ENCODE data around the gene SNX3.

Gene SNX3

DNA sequence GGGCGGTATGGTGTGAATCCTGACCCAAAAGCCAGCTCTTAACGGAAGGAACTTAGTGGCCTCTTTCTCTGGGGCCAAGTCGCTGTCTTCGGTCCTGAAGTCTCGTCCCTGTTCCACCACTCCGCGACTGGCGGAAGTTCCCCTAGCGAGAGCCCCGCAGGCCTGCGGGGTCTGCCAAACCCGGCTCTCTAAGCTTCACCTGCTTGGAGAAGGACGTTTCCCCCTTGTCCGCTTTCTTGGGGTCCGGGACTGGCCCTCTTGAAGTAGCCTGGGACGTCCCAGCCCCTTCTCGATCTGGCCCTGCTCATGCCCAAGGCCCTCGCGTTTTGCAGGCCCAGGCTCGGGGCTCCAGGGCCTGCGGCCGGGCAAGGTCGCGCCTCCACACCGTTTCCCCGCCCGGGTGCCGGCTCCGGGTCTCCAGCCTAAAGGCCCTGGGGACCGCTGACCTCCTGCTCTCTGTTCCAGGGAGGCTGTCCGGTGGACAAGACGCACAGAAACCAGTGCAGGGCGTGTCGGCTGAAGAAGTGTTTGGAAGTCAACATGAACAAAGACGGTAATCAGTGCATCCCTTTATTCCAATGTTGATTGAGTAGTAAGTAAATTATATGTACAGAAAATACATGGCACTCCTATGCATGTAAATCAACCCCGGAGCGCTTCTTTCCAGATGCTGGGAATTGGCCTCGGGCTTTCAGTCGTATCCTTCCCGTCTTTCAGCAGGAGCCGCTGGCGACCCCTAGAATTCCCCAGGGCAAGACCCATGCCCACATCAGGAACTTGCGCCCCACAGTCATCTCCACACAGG, 86.3 kb downstream of the SNX3 start:
- H3K27me3 Mint-ChIP-seq: peaks cover 52% of the 10 kb centered on the region
- H3K4me3 Mint-ChIP-seq: peak overlapping the region; percentile 30
- peaks cover 4% of the 10 kb centered on the region for H3K9me3 Mint-ChIP-seq (ENCODE audit: low read depth)
- H3K4me1 Mint-ChIP-seq (ENCODE audit: low read depth): peaks cover 24% of the 10 kb centered on the region
- H3K27ac Mint-ChIP-seq: no peak overlapping the region
- peaks cover 3% of the 10 kb centered on the region for H3K36me3 Mint-ChIP-seq

DNA sequence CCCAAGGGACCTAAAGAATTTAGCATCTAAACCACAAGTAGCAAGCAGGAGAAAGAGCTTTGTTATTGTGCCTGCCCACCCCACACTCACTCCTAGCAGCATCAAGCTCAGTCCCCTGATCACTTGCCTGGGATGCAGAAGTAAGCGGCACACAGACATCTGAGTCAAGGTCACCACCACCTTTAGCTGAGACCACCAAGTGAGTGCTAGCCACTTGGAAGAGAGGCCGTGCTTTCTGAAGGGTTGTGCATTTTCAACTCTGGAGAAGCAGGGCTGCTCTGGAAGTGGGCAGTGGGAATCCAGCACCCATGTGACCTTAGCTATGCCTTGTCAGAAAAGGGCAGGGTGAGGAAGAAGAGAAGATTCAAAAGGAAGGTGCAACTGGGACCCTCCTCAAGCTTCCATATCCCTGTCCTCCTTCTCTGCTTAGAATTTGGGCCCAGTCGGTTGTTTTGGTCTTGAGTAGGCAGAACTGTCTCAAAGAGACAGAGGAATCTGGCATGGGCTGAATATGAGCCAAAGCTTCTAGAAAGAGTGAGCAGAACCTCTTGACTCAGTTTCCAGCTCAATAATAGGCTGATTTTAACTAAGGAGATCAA, 88.8 kb downstream of the SNX3 start:
- Mint-ChIP-seq H3K36me3 (peaks cover 3% of the 10 kb centered on the region), H3K4me3 (no peak overlapping the region), H3K9me3 (ENCODE audit: low read depth) (peaks cover 4% of the 10 kb centered on the region), H3K27me3 (peaks cover 48% of the 10 kb centered on the region), H3K27ac (no peak overlapping the region), H3K4me1 (ENCODE audit: low read depth) (peaks cover 38% of the 10 kb centered on the region)

DNA sequence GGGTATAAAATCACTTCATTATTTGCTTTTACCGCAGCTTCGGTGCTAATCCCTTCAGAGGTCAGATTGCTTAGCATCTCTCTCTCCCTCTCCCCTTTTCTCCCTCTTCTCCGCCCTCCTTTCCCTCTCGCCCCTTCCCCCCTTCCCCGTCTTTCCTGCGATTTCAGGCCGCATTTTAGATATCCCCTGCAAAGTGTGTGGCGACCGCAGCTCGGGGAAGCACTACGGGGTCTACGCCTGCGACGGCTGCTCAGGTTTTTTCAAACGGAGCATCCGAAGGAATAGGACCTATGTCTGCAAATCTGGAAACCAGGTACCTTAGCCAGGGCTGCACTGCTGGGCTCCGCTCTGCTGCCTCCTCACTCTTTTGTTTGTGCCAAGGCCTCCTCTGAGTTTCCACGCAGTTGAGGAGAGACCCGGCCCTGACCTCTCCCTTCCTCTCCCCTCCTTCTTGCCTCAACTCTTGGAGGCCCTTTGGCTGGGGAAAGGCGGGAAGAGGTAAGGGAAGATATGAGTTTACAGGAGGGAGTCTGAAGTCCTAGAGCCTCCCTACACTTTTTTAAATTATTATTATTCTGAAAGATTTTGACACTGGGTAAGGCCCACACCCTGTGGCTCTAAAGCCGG, 89.4 kb downstream of the SNX3 start:
- peaks cover 47% of the 10 kb centered on the region for H3K27me3 Mint-ChIP-seq
- H3K27ac Mint-ChIP-seq: no peak overlapping the region
- H3K4me3 Mint-ChIP-seq: no peak overlapping the region
- peaks cover 3% of the 10 kb centered on the region for H3K36me3 Mint-ChIP-seq
- H3K9me3 Mint-ChIP-seq (ENCODE audit: low read depth): peaks cover 4% of the 10 kb centered on the region
- peaks cover 42% of the 10 kb centered on the region for H3K4me1 Mint-ChIP-seq (ENCODE audit: low read depth)

DNA sequence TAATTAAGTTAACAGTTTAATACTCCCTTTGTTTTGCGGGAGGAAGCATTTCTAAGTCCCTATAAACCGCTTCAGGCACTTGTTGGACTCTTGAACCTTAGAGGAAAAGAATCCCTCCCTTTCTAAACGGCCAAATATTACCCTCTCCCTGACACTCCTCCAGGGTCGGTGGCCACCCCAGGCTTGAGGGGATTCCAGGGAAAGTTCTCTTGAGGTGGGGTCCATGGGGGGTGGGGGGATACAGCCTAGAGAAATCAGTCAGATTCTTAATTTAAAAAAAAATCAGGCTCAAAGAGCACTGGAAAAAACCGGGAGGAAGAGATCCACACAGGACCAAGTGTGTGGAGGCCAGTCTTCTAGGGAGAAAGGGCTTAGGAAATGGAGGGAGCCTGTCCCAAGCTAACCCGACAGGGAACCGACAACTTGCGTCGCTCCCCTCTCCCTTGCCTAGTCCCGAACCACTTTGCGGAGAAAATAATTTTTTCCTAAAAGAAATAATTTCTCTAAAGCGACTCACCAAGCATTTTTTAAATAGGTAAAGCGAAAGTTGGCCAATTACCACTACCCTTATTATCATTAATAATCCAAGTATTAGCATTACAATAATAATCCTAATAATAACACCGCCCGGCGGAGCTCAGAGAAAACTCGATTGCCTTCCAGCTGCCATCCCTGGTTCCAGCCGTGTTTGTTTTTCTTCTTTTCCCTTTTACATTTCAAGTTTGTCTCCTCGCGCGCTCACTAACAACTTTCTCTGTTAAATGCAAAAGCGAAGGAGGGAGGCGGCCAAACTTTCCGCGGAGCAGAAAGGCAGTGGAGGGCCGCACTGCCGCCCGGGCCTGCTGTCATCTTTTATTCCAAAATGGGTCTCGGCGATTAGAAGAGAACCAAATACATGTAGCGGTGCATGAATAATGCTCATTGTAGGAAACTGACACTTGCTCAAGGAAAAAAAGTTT, 90.2 kb downstream of the SNX3 start:
- Mint-ChIP-seq H3K9me3 (ENCODE audit: low read depth) (peaks cover 4% of the 10 kb centered on the region), H3K4me1 (ENCODE audit: low read depth) (peaks cover 42% of the 10 kb centered on the region), H3K27me3 (peaks cover 47% of the 10 kb centered on the region), H3K4me3 (peak overlapping the region; percentile 54), H3K27ac (no peak overlapping the region), H3K36me3 (peaks cover 3% of the 10 kb centered on the region)

DNA sequence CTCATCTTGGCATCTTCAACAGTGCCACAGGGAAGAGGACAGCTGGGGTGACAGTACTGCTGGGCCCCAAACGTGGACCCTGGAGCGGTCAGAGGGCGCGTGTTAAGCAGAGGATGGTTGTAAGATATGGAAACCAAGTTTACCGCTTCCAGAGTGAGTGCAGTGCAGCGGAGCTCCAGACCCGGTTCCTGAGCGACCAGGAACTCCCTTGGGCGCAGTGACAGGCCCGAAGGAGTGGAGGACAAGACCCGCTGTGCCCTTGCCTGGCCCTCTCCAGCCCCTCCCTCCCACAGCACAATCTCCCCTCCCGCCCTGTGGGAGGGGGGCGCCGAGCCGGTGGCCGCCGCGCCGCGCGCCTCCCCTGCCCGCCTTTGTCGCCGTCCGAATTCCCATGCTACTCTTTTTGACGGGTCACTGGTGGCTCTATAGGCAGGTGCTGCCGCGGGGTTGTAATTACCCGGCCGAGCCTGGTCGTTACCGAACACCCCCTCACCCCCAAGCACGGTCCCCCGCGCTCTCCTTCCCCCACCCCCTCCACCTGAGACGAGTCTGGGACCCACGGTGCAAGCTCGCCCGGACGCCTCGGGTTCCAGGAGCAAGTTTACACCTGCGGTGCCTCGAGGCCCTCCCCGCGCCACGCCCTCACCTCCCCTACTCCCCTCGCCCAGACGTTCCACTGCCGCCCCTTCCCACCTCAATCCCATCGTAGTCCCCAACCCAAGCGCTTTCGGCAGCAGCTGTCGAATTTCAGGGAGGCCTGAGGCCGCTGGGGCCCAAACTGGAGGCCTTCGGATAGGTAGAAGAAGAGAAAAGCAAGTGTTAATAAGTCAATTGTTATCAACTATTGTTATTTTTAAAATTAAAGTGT, 91.1 kb downstream of the SNX3 start:
- Mint-ChIP-seq H3K27me3 (peaks cover 48% of the 10 kb centered on the region), H3K36me3 (peaks cover 3% of the 10 kb centered on the region), H3K27ac (no peak overlapping the region), H3K9me3 (ENCODE audit: low read depth) (peaks cover 4% of the 10 kb centered on the region), H3K4me3 (peak overlapping the region; percentile 76), H3K4me1 (ENCODE audit: low read depth) (peaks cover 43% of the 10 kb centered on the region)

DNA sequence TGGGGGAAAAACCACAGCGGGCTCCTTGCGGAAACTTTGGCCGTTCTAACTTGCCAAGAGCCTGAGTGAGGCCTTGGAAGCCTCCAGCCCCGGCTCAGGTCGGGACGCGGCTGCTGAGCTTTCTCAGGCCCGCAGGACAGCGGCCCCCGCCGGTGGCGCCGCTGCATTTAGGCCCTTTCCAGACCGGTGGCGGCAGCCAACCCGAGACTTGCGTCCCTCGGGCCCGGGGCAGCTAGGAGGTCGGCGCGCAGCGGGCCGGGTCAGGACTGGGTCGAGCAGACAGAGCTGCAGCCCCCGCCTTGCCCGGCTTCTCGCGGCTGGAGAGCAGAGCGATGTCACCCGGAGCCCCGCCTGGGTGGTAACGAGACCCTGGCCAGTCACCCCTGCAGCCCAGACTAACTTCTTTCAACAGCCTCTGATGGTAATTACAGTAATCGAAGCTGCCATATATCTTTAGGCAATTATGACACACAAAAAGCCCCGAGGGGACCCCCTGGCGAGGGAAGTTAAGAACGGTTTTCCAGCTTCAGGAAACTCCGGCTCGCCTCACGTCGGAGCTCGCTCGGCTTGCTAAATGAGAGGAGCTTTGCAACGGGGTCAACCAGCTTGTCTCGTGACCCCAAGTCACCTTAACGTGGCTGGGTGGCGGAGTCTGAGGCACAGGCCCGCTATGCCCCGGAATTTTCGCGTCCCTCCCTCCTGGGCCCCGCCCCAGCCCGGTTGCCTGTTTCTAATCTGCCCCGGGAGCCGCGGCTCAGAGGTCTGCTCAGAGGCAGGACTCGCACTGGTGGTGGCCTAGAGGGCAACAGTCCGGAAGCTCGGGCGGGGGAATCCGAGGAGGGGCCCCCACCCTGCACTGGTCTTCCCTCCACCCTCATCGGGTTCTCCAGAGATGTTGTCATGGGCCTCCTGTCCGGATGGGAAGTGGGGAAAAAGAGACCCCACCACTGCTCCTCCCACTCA, 92.1 kb downstream of the SNX3 start:
- peaks cover under 1% of the 10 kb centered on the region for H3K36me3 Mint-ChIP-seq
- peak overlapping the region; percentile 76 for H3K4me3 Mint-ChIP-seq
- H3K9me3 Mint-ChIP-seq (ENCODE audit: low read depth): peaks cover 4% of the 10 kb centered on the region
- no peak overlapping the region for H3K27ac Mint-ChIP-seq
- H3K4me1 Mint-ChIP-seq (ENCODE audit: low read depth): peaks cover 39% of the 10 kb centered on the region
- H3K27me3 Mint-ChIP-seq: peaks cover 48% of the 10 kb centered on the region

DNA sequence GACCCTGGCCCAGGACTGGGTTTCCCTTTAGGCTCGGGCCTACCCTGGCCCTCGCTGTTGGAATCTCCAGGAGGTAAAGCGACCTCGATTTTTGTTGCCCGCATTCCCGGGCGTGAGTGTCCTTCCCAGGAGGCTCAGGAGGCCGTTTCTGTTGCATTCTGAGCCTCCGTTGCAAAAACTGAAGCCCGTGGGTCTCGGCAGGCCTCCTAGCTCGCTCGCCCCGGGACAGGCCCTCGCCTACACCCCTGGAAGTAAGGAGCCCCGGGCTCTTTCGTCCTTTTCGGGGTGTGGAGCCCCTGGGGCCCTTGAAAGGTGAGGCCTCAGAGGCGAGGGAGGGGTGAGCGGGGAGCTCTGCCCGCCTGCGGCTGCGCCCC, 92.8 kb downstream of the SNX3 start:
- H3K27me3 Mint-ChIP-seq: peaks cover 52% of the 10 kb centered on the region
- H3K27ac Mint-ChIP-seq: no peak overlapping the region
- peak overlapping the region; percentile 74 for H3K4me3 Mint-ChIP-seq
- peaks cover 39% of the 10 kb centered on the region for H3K4me1 Mint-ChIP-seq (ENCODE audit: low read depth)
- peaks cover 4% of the 10 kb centered on the region for H3K9me3 Mint-ChIP-seq (ENCODE audit: low read depth)
- H3K36me3 Mint-ChIP-seq: no peaks in the 10 kb centered on the region

DNA sequence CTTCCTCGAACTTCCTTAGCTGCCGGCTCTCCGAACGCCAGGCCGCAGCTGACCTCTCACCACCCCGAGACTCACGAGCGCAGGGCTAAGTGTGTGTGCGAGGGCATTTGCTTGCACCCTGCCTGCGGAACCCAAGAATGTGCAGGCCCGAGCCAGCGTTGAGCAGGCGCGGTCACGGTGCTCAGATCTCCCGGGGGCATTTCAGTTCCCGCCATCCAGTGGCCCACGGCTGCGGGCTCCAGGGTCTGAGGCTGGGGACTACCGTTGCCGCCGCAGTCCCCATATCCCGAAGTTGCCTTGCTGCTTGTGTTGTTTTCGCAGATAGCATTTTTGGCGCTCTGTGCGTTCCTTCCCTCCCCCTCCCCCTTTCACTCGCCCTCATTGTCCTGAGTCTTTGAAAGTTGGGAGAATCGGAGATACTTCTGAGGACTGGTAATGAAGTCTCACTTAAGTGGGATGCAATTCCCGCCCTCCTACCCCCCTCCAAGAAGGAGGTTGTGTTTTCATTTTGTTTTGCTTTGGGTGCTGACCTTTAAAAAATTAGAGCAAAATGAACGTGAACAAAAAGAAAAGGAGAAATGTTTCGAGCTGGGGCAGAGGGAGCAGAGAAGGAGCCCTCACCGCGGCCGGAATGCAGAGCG, 93.3 kb downstream of the SNX3 start:
- peaks cover 39% of the 10 kb centered on the region for H3K4me1 Mint-ChIP-seq (ENCODE audit: low read depth)

DNA sequence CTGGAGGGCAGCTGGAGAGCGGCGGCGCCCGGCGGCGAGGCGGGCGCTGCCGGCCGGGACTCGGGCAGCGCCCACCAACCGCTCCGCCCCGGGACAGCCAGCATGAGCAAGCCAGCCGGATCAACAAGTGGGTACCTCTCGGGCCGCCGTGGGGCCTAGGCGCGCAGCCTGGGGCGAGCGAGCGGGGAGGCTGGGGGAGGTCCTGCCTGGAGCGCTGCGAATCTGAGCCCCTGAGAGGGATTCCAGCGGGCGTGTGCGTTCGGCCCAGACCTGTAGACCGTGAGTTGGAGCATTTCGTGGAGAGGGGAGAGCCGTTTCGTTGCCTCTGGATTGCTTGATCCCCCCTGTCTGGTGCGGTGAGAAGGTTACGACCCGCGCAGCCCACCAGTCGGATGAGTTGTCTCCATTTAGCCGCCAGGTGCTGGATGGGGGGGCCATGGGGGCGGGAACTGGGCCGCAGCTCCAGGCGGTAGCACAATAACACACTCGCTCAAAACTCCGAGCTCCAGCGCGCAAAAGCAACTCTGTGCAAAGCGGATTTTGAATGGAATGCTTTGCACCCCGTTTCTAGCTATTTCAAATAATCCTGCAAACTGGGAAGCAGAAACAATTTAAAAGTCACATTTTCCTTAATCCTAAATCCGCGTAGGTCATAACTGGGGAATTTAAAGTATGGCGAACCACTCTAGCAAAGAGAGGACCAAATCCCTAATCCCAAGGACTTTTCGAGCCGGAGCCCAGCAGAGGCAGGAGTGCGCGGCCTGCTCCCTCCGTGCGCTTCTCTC, 94.0 kb downstream of the SNX3 start:
- Mint-ChIP-seq H3K4me1 (ENCODE audit: low read depth) (peaks cover 39% of the 10 kb centered on the region), H3K36me3 (no peaks in the 10 kb centered on the region), H3K4me3 (peak overlapping the region; percentile 74), H3K9me3 (ENCODE audit: low read depth) (no peaks in the 10 kb centered on the region), H3K27ac (no peak overlapping the region), H3K27me3 (peaks cover 50% of the 10 kb centered on the region)

More for the DNA sequence above, 93.3 kb downstream of the SNX3 start:
- H3K27ac Mint-ChIP-seq: no peak overlapping the region
- H3K4me3 Mint-ChIP-seq: peak overlapping the region; percentile 74
- H3K36me3 Mint-ChIP-seq: no peaks in the 10 kb centered on the region
- no peaks in the 10 kb centered on the region for H3K9me3 Mint-ChIP-seq (ENCODE audit: low read depth)
- H3K27me3 Mint-ChIP-seq: peaks cover 51% of the 10 kb centered on the region

DNA sequence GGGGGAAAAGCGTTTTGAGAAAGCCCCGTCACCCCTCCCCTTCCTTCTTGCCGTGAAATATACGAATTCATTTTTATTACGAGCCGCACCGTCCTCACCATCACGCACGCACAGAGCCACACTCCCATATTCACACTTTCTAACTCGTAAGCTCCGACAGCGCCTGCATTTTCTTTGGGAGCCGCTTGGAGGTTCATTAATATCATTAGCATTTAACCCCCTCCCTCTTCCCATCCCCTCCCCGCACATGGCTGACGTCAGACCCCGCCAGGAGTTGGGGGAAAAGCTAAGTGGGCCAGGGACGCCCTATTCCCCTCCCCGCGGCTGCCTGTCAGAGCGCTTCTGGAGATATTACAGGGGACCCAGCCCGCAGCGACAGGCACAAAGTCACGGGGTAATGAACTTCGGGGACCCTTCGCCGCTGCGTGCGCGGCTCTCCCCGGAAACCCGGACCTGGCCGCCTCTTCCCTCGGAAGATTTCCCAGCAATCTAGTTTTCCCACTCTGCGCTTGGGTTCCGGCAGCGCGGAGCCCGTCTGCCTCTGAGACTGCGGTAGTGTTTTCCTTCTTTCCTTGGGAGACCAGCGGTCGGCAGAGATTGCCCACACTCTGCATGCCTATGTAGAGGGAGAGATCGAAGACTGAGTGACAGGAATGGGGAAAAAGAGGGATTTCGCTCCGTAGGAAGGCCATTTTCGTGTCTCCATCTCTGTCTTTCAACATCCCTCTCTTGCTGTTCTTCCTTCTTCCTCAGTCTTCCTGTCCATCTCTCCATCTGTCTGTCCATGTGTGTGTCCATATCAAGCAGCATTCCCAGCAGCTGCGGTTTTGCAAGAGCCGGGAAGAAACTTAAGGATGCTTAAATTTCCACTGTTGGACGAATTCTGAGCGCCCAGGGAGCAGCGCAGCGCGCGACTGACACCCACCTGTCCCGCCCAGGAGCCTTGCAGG, 94.9 kb downstream of the SNX3 start, which contains the start of gene NR2E1:
NR2E1 (plus strand) TSS at position 309 of the 950 bp plus-strand sequence. CDS start 744 bp downstream, outside the sequence.
- Mint-ChIP-seq H3K36me3 (no peaks in the 10 kb centered on the region), H3K27ac (no peak within 1 kb of the TSS), H3K9me3 (ENCODE audit: low read depth) (no peaks in the 10 kb centered on the region), H3K4me1 (ENCODE audit: low read depth) (peaks cover 34% of the 10 kb centered on the region), H3K4me3 (peak within 1 kb of the TSS; percentile 74), H3K27me3 (peaks cover 52% of the 10 kb centered on the region)

All from activated naive CD8-positive, alpha-beta T cell (primary cell).